WTC11 (cell line): ENCODE data around the gene MIDN. TPM values are rescaled to one million over a fixed set of nuclear protein-coding genes. Genes with fewer than 3 reads are reported as not detected.

ENCODE experiments used
- ATAC-seq: fragments of 200-7000 bp; cut with Tn5 transposase; 2 replicates; pipeline ENCODE4 v1.10.0; 2021; ENCODE audit warnings: mild to moderate bottlenecking, moderate library complexity
- CTCF ChIA-PET: fragments of 300-600 bp; sonication (Branson Sonifier 250); formaldehyde crosslinking; loops from one replicate; lab custom pipeline; 2021; ENCODE audit warnings: antibody characterized with exemption; lab: Charles Lee
- POLR2A ChIA-PET: fragments of 350-600 bp; sonication (Branson Sonifier 250); formaldehyde crosslinking; loops from one replicate; lab custom pipeline; 2021; ENCODE audit warnings: antibody characterized with exemption; lab: Charles Lee
- DNase-seq: peaks from one replicate; pipeline ENCODE4 v3.0.0; 2021; ENCODE audit warnings: low spot score
- H3K27ac Mint-ChIP-seq: 2 replicates; pipeline ENCODE4 v1.8.0; 2021; ENCODE audit warnings: mixed read lengths
- H3K27me3 Mint-ChIP-seq: 2 replicates; pipeline ENCODE4 v1.8.0; 2021; ENCODE audit warnings: low read depth, mild to moderate bottlenecking, moderate library complexity, mixed read lengths
- H3K36me3 Mint-ChIP-seq: 2 replicates; pipeline ENCODE4 v1.8.0; 2021; ENCODE audit warnings: mixed read lengths
- H3K4me1 Mint-ChIP-seq: 2 replicates; pipeline ENCODE4 v1.8.0; 2022; ENCODE audit warnings: mixed read lengths
- H3K4me3 Mint-ChIP-seq: 2 replicates; pipeline ENCODE4 v1.8.0; 2021; ENCODE audit warnings: mild to moderate bottlenecking, moderate library complexity, mixed read lengths
- H3K9me3 Mint-ChIP-seq: 2 replicates; pipeline ENCODE4 v1.8.0; 2021; ENCODE audit warnings: mixed read lengths
- ATF2 ChIP-seq: sonication (generic); formaldehyde crosslinking; IDR thresholded peaks from 2 replicates; pipeline ENCODE4 v1.8.1; 2022; ENCODE audit warnings: low read depth, missing genetic modification reagents, borderline replicate concordance
- E2F5 ChIP-seq: sonication (generic); formaldehyde crosslinking; IDR thresholded peaks from 2 replicates; pipeline ENCODE4 v1.8.1; 2022; ENCODE audit warnings: mild to moderate bottlenecking, moderate library complexity, missing genetic modification reagents
- ELF4 ChIP-seq: sonication (generic); formaldehyde crosslinking; IDR thresholded peaks from 2 replicates; pipeline ENCODE4 v1.8.1; 2022; ENCODE audit warnings: low read depth, mild to moderate bottlenecking, moderate library complexity, missing genetic modification reagents
- ETV6 ChIP-seq: sonication (generic); formaldehyde crosslinking; IDR thresholded peaks from 2 replicates; pipeline ENCODE4 v1.8.1; 2022; ENCODE audit warnings: mild to moderate bottlenecking, missing genetic modification reagents
- FOXK1 ChIP-seq: sonication (generic); formaldehyde crosslinking; IDR thresholded peaks from 2 replicates; pipeline ENCODE4 v1.8.0; 2022; ENCODE audit warnings: mild to moderate bottlenecking, moderate library complexity, missing genetic modification reagents
- HMGXB4 ChIP-seq: sonication (generic); formaldehyde crosslinking; IDR thresholded peaks from 2 replicates; pipeline ENCODE4 v1.8.1; 2023; ENCODE audit warnings: mild to moderate bottlenecking, moderate library complexity, missing genetic modification reagents
- MXD4 ChIP-seq: fragments of 250-450 bp; sonication (Bioruptor Pico); IDR thresholded peaks from 2 replicates; pipeline ENCODE4 v1.8.0; 2021; ENCODE audit warnings: mild to moderate bottlenecking, moderate library complexity, borderline replicate concordance
- MYBL2 ChIP-seq: sonication (generic); formaldehyde crosslinking; IDR thresholded peaks from 2 replicates; pipeline ENCODE4 v1.8.1; 2023; ENCODE audit warnings: mild to moderate bottlenecking, moderate library complexity, missing genetic modification reagents
- NR2C2 ChIP-seq: sonication (generic); formaldehyde crosslinking; IDR thresholded peaks from 2 replicates; pipeline ENCODE4 v1.8.0; 2022; ENCODE audit warnings: mild to moderate bottlenecking, missing genetic modification reagents
- RORB ChIP-seq: fragments of 250-450 bp; sonication (Bioruptor Pico); IDR thresholded peaks from 2 replicates; pipeline ENCODE4 v1.9.0; 2021; ENCODE audit warnings: mild to moderate bottlenecking
- SMAD3 ChIP-seq: sonication (generic); formaldehyde crosslinking; IDR thresholded peaks from 2 replicates; pipeline ENCODE4 v1.8.0; 2022; ENCODE audit warnings: missing genetic modification reagents, mild to moderate bottlenecking, borderline replicate concordance
- SP1 ChIP-seq: sonication (generic); formaldehyde crosslinking; conservative IDR thresholded peaks from 2 replicates; pipeline ENCODE4 v1.8.1; 2022; ENCODE audit warnings: missing genetic modification reagents
- TEAD4 ChIP-seq: sonication (generic); formaldehyde crosslinking; IDR thresholded peaks from 2 replicates; pipeline ENCODE4 v1.8.0; 2022; ENCODE audit warnings: mild to moderate bottlenecking, missing genetic modification reagents
- USF1 ChIP-seq: sonication (generic); formaldehyde crosslinking; IDR thresholded peaks from 2 replicates; pipeline ENCODE4 v1.8.0; 2022; ENCODE audit warnings: mild to moderate bottlenecking, missing genetic modification reagents
- ZNF138 ChIP-seq: sonication (generic); formaldehyde crosslinking; conservative IDR thresholded peaks from 2 replicates; pipeline ENCODE4 v1.8.1; 2022; ENCODE audit warnings: mild to moderate bottlenecking, moderate library complexity, missing genetic modification reagents
- ZNF232 ChIP-seq: sonication (generic); formaldehyde crosslinking; IDR thresholded peaks from 2 replicates; pipeline ENCODE4 v1.8.0; 2022; ENCODE audit warnings: mild to moderate bottlenecking, missing genetic modification reagents
- ZNF396 ChIP-seq: fragments of 250-450 bp; sonication (Bioruptor Pico); IDR thresholded peaks from 2 replicates; pipeline ENCODE4 v1.8.0; 2021; ENCODE audit warnings: mild to moderate bottlenecking, moderate library complexity, borderline replicate concordance
- ZNF416 ChIP-seq: fragments of 250-450 bp; sonication (Bioruptor Pico); IDR thresholded peaks from 2 replicates; pipeline ENCODE4 v1.9.0; 2021; ENCODE audit warnings: mild to moderate bottlenecking, inconsistent platforms
- ZNF425 ChIP-seq: fragments of 250-450 bp; sonication (Bioruptor Pico); conservative IDR thresholded peaks from 2 replicates; pipeline ENCODE4 v1.9.0; 2021; ENCODE audit warnings: mild to moderate bottlenecking
- total RNA-seq: library from RNA; stranded (reverse); gene quantifications from 3 replicates; pipeline ENCODE4 v1.2.3, GENCODE V29; 2021
- TF ChIP-seq, protein P1 (sequence below): sonication (generic); formaldehyde crosslinking; IDR thresholded peaks from 2 replicates; pipeline ENCODE4 v1.8.1; 2023; ENCODE audit warnings: mild to moderate bottlenecking, missing genetic modification reagents, moderate library complexity
- TF ChIP-seq, protein P2 (sequence below): sonication (generic); formaldehyde crosslinking; IDR thresholded peaks from 2 replicates; pipeline ENCODE4 v1.8.0; 2022; ENCODE audit warnings: mild to moderate bottlenecking, missing genetic modification reagents
- TF ChIP-seq, protein P3 (sequence below): fragments of 250-450 bp; sonication (Bioruptor Pico); IDR thresholded peaks from 2 replicates; pipeline ENCODE4 v1.9.0; 2021; ENCODE audit warnings: mild to moderate bottlenecking, borderline replicate concordance

MIDN gene
- total RNA-seq, 1 experiment from 2014 or later, result 189 TPM

DNA sequence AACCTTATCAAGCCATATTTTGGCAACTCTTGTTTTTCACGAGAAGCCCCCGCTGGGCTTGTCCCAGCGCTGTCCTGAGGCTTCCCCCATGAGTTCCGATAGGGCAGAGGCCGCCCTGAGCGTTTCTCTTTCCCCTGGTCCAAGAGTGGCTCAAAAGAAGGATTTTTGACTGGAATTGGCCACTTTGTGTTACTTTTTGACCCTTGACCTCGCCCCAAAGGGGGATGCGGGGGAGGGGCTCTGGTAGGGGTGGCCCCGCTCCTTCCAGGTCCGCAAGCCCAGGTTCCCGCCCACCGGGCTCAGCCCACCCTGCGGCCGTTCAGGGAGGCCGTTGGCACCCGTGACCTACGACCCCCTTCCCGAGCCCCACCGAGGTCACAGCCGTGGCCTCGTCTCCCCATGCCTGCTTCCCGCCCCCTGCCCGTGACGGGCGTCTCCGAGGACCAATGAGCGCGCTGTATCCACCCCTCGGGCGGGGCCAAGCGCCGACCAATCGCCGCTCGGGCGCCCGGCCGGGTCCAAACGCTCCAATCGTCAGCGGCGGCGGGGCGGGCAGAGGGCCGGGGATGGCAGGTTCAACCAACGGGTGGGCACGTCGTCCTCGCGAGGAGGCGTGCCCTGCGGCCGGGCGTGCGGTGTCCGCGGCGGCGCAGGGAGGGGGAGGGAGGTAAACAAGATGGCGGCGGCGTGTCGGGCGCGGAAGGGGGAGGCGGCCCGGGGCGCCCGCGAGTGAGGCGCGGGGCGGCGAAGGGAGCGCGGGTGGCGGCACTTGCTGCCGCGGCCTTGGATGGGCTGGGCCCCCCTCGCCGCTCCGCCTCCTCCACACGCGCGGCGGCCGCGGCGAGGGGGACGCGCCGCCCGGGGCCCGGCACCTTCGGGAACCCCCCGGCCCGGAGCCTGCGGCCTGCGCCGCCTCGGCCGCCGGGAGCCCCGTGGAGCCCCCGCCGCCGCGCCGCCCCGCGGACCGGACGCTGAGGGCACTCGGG is 43.0 kb upstream of the MIDN start, which contains the start of gene STK11:
Gene STK11, plus strand, starts transcription at position 665 of the 986 bp plus-strand sequence. CDS start 1,136 bp downstream, outside the sequence.
- Mint-ChIP-seq H3K36me3 (peaks cover 10% of the 10 kb centered on the region), H3K27me3 (no peaks in the 10 kb centered on the region), H3K4me3 (peak within 1 kb of the TSS; percentile 95), H3K9me3 (no peaks in the 10 kb centered on the region), H3K4me1 (peaks cover 26% of the 10 kb centered on the region), H3K27ac (peak within 1 kb of the TSS; percentile 94; the same call in 1 of the 2 replicates)
- CTCF ChIA-PET, result no interaction called here
- peak; percentile 99 for DNase-seq
- ATAC-seq, result peak; percentile 94
- POLR2A ChIA-PET, result interaction anchor here (0.7 kb wide), 1 partner anchor 100 kb away, joined by 3 read pairs; no protein-coding TSS in a partner anchor
- TF ChIP-seq ATF2 (no peak), RORB (CRISPR knock-in tag) (no peak), MYBL2 (CRISPR knock-in tag) (peak; percentile 82; the same call in 1 of the 2 replicates), HMGXB4 (CRISPR knock-in tag) (peak; percentile 64), ZNF232 (CRISPR knock-in tag) (no peak), MXD4 (CRISPR knock-in tag) (no peak), ZNF425 (CRISPR knock-in tag) (no peak), ELF4 (no peak), USF1 (peak; percentile 55; the same call in 1 of the 2 replicates), ZNF416 (CRISPR knock-in tag) (no peak), ZNF396 (no peak), SMAD3 (CRISPR knock-in tag) (no peak), ZNF138 (CRISPR knock-in tag) (no peak), FOXK1 (CRISPR knock-in tag) (peak; percentile 98), E2F5 (peak; percentile 79), NR2C2 (CRISPR knock-in tag) (peak; percentile 71), SP1 (CRISPR knock-in tag) (peak; percentile 99), ETV6 (CRISPR knock-in tag) (peak; percentile 58; the same call in 1 of the 2 replicates), TEAD4 (no peak)
- TF ChIP-seq, protein P1, sequence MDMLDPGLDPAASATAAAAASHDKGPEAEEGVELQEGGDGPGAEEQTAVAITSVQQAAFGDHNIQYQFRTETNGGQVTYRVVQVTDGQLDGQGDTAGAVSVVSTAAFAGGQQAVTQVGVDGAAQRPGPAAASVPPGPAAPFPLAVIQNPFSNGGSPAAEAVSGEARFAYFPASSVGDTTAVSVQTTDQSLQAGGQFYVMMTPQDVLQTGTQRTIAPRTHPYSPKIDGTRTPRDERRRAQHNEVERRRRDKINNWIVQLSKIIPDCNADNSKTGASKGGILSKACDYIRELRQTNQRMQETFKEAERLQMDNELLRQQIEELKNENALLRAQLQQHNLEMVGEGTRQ, result peak; percentile 51
- TF ChIP-seq, protein P2, sequence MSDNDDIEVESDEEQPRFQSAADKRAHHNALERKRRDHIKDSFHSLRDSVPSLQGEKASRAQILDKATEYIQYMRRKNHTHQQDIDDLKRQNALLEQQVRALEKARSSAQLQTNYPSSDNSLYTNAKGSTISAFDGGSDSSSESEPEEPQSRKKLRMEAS (CRISPR knock-in tag), result peak; percentile 68
- TF ChIP-seq, protein P3, sequence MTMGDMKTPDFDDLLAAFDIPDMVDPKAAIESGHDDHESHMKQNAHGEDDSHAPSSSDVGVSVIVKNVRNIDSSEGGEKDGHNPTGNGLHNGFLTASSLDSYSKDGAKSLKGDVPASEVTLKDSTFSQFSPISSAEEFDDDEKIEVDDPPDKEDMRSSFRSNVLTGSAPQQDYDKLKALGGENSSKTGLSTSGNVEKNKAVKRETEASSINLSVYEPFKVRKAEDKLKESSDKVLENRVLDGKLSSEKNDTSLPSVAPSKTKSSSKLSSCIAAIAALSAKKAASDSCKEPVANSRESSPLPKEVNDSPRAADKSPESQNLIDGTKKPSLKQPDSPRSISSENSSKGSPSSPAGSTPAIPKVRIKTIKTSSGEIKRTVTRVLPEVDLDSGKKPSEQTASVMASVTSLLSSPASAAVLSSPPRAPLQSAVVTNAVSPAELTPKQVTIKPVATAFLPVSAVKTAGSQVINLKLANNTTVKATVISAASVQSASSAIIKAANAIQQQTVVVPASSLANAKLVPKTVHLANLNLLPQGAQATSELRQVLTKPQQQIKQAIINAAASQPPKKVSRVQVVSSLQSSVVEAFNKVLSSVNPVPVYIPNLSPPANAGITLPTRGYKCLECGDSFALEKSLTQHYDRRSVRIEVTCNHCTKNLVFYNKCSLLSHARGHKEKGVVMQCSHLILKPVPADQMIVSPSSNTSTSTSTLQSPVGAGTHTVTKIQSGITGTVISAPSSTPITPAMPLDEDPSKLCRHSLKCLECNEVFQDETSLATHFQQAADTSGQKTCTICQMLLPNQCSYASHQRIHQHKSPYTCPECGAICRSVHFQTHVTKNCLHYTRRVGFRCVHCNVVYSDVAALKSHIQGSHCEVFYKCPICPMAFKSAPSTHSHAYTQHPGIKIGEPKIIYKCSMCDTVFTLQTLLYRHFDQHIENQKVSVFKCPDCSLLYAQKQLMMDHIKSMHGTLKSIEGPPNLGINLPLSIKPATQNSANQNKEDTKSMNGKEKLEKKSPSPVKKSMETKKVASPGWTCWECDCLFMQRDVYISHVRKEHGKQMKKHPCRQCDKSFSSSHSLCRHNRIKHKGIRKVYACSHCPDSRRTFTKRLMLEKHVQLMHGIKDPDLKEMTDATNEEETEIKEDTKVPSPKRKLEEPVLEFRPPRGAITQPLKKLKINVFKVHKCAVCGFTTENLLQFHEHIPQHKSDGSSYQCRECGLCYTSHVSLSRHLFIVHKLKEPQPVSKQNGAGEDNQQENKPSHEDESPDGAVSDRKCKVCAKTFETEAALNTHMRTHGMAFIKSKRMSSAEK (CRISPR knock-in tag), result no peak
